Gastrocnemius medialis (tissue), 4 donors: ENCODE results near the gene SIL1.

Source experiments
- POLR2A ChIP-seq, 2 donors: fragments of 450-650 bp; IDR thresholded peaks; one replicate each; pipeline ENCODE4 v1.6.1; 2017; ENCODE audit warnings: antibody characterized with exemption in 2 of 2, mild to moderate bottlenecking in 2 of 2, moderate library complexity in 2 of 2
- TF ChIP-seq, protein P1 (sequence below), 5 experiments: fragments of 450-650 bp in 3 of 5; fragments of 200-600 bp in 2 of 5; sonication (generic) in 2 of 5; IDR thresholded peaks in 4 of 5; conservative IDR thresholded peaks in 1 of 5; 1 replicate in 4 of 5; 2 replicates in 1 of 5; pipeline ENCODE4 v1.5.1; 2016 to 2019; ENCODE audit warnings: antibody characterized with exemption in 5 of 5, mild to moderate bottlenecking in 3 of 5, moderate library complexity in 3 of 5

DNA sequence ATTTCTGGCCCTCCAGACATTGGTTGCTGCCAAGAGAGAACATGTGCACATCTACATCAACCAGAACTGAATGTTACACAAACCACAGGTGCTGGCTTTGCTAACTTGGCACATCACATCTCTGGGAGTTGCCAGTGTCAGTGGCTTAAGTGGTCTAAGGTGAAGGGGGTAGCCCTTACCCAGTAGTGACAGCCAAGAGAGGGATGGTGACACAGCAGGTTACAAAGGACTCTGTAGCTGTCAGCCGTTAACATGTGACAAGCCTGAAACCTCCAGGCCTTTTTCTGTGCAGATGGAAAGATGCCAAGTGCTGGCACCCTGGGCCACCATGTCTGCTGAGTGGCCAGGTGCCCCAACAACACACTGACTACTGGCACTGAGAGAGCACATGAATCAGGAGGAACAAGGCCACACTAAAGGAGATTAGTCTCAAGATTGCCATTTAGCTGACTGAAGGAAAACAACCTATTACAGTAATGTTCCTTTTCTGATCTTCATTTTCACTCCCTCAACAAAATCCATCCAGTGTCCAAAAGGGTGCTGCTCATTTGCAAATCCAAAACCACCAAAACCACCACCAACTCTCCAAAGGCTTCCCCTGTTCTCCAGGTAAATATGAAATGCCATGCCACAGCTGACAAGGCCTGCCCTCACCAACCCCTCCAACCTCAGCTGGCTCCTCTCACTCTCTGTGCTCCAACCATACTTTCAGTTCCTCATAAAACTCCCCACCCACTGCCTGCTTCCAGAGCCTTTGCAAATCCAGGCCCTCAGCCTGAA lies 20.2 kb downstream of the SIL1 start:
- TF ChIP-seq, protein P1, sequence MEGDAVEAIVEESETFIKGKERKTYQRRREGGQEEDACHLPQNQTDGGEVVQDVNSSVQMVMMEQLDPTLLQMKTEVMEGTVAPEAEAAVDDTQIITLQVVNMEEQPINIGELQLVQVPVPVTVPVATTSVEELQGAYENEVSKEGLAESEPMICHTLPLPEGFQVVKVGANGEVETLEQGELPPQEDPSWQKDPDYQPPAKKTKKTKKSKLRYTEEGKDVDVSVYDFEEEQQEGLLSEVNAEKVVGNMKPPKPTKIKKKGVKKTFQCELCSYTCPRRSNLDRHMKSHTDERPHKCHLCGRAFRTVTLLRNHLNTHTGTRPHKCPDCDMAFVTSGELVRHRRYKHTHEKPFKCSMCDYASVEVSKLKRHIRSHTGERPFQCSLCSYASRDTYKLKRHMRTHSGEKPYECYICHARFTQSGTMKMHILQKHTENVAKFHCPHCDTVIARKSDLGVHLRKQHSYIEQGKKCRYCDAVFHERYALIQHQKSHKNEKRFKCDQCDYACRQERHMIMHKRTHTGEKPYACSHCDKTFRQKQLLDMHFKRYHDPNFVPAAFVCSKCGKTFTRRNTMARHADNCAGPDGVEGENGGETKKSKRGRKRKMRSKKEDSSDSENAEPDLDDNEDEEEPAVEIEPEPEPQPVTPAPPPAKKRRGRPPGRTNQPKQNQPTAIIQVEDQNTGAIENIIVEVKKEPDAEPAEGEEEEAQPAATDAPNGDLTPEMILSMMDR (IDR thresholded peaks at IDR 0.05 in 4 of 5, conservative IDR thresholded peaks at IDR 0.05 in 1 of 5): no peak
- peak in 1 of 2 donors; percentile 23 for TF ChIP-seq POLR2A (IDR thresholded peaks at IDR 0.05)
